Stimulated activated CD4-positive, alpha-beta T cell treated with anti-CD3 and anti-CD28 coated beads, TNF-alpha, amount 100 ng/mL, for 4 hours (primary cell): Measurements from ENCODE around the gene CACNB3.

ENCODE experiments used
- DNase-seq, 3 experiments: peaks; one replicate each; pipeline ENCODE4 v3.0.0-alpha.2; 2020; ENCODE audit warnings: low read depth in 3 of 3

The CACNB3 gene

GRCh38 chr12:48788854-48789775 lies 29.2 kb upstream of the CACNB3 start, which contains the start of gene ADCY6:
Gene ADCY6, minus strand, starts transcription at chr12:48789089. Its CDS starts 5,655 bp downstream, at chr12:48783434.
- DNase-seq: no peak

- no peak for DNase-seq
Observed at GRCh38 chr12:48789858-48790326, 28.4 kb upstream of the CACNB3 start.

- DNase-seq: no peak
Observed at GRCh38 chr12:48793696-48794095, 24.6 kb upstream of the CACNB3 start.

DNA sequence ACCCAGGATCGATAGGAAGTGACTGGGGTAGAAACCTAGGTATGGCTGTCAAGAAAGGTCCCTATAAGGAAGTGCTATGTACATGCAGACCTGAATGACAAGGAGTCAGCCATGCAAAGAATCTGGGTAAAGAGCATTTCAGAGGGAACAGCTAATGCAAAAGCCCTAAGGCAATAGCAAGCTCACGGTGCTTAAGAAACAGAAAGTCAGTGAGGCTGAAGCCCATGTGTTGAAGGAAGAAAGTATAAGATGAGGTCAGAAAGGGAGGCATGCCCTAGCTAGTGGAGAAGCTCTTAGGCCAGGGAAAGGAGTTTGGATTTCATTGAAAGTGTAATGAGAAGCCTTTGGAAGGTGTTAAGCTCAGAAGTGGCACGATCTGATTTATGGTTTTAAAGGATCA lies 23.4 kb upstream of the CACNB3 start:
- no peak for DNase-seq

DNA sequence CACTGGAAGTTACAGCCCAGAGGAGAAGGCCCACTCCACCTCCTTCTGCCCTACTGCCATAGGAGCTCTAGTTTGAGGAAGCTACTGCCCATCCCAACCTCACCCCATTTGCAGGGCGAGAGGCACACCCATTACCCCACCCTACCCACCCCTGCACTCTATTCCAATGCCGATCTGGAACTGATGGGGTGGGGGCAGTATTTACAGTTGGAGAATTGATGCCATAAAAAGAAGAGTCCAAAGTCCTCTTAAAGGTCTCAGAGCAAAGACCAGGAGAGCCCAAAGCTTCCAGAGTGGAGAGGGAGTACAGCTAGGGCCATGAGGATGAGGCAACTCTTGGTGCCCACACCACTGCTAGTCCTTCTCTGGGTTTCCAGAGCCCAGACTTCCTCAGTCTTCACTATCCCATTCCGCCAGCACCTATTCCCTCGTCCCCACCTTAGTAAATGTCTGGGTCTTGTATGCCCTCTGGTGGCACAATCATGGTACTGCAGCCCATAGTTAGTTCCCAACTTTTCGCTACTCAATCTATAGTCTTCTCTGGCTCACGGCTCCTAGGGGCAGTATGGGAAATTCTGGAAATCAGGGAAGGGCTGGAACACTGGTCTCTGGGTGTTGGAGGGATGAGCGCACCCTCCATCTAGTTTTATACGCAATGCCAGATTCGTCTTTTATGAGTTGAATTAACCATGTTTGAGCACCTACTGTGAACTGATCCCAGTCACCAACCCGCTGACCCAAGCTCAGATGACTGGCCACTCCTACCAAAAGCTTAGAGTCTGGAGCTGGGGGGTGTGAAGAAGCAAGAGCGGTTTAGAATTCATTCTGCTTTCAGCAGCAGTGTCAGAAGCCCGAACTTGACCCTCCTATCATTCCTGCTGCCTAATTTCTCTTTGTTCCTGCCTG lies 22.5 kb upstream of the CACNB3 start:
- DNase-seq: peak in 2 of 3 experiments; percentile 17 to 25

DNA sequence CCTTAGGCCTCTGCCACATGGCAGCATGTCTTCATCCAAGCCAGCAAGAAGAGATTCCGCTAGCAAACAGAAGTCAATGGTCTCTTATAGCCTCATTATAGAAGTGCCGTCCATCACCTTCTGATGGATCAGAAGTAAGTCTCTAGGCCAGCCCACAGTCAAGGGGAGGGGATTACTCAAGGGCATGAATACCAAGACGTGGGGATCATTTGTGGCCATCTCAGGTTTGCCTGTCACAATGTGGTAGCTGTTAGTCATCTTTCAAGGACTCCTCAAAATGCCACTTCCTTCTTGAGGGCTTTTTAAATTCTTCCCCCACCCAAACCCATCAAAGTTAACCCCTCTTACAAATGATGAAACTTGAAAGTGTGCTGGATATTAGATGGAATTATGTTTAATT lies 21.3 kb upstream of the CACNB3 start:
- DNase-seq: no peak

GRCh38 chr12:48800457-48800856 lies 17.8 kb upstream of the CACNB3 start:
- no peak for DNase-seq

- no peak for DNase-seq
Observed at GRCh38 chr12:48800971-48801370, 17.3 kb upstream of the CACNB3 start.

DNA sequence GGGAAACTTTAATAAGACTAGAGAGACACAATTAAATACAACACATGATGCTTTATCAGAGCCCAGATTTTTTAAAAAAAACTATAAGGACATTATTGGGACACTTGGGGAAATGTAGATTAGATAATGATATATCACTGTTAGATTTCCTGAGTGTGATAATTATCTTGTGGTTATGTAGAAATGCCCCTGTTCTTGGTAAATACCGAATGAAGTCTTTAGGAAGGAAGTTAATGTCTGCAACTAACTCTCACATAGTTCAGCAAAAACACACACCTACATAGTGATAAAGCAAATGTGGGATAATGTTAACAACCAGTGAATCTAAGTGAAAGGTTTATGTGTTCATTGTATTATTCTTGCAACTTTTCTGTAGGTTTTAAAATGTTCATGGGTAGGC lies 14.6 kb upstream of the CACNB3 start:
- no peak for DNase-seq

DNA sequence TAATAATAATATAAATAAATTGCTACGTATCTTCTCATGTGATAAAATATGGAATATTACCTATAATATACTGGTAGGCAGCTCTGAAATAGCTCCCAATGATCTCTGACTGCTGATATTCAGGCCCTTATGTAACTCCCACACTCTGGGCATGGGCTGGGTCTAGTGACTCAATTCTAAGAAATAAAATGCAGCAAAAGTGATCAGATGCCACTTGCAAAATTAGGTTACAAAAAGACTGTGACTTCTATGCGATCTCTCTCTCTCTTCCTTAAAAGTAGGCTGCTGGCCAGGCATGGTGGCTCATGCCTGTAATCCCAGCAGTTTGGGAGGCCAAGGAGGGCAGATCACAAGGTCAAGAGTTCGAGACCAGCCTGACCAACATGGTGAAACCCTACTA lies 10.3 kb upstream of the CACNB3 start:
- DNase-seq: no peak

DNA sequence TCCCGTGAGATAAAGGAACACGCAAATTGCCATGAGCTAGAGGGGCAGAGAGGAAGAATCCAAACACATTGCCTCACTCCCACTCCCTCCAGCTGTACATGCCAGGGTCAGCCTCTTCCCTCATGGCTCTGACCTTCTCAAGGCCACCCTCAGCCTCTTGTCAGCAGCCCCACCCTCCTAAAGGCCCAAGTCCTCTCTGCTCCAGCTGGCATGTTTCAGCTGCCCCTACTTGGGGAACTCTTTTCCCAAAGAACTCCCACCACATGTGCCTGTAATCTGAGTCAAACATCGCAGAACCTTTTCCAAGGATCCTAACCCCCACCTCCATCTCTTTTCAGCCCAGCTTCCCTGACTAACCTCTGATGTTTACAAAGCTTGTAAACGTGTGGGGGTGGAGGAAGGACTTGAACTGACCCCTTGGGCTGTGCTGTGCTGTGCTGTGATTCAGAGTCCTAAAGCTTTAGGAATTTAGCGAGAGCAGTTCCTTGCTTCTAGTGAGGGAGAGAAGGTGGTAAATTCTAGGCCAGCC lies 7.3 kb upstream of the CACNB3 start:
- no peak for DNase-seq

GRCh38 chr12:48811437-48812090 lies 6.7 kb upstream of the CACNB3 start:
- no peak for DNase-seq

- DNase-seq: no peak
Observed at GRCh38 chr12:48812389-48812788, 5.9 kb upstream of the CACNB3 start.

DNA sequence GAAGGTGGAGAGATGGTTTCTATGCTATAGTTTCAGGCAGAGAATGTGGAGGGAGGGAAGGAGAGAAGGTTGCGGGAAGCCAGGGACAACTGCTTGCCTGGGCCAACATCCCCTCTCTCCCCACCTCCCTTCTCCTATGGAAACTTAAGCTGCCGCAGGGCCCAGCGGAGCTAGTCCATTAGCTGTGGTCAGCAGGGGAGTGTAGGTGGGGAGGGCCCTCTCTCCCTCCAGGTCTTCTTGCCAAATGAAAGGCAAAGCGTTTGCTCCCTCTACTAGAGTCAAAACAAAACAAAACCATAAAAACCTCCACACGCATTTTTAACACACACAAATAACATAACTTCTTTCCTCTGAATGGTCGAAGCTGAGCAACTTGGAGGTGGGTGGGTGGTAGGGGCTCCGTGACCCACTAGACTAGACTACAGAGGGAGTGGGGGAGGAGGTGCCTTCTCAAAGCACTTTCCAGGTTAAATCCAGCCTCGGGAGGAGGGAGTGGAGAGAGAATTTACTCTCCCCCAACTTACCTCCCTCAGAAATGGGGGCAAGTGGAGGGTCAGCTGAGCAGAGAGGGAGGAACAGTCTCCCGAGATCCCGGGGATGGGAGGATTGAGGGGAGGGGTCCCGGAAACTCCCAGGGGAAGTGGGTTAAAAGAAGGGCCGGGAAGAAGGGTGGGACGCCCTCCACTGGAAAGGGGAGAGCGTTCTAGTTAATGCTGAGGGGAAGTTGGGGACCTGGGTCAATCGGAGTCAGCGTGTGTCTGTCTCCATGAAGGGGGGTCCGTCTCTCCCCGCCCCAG lies 4.6 kb upstream of the CACNB3 start:
- no peak for DNase-seq

- DNase-seq: peak; percentile 45 to 67 (median 52)
Observed at GRCh38 chr12:48814262-48815125, 3.8 kb upstream of the CACNB3 start.

DNA sequence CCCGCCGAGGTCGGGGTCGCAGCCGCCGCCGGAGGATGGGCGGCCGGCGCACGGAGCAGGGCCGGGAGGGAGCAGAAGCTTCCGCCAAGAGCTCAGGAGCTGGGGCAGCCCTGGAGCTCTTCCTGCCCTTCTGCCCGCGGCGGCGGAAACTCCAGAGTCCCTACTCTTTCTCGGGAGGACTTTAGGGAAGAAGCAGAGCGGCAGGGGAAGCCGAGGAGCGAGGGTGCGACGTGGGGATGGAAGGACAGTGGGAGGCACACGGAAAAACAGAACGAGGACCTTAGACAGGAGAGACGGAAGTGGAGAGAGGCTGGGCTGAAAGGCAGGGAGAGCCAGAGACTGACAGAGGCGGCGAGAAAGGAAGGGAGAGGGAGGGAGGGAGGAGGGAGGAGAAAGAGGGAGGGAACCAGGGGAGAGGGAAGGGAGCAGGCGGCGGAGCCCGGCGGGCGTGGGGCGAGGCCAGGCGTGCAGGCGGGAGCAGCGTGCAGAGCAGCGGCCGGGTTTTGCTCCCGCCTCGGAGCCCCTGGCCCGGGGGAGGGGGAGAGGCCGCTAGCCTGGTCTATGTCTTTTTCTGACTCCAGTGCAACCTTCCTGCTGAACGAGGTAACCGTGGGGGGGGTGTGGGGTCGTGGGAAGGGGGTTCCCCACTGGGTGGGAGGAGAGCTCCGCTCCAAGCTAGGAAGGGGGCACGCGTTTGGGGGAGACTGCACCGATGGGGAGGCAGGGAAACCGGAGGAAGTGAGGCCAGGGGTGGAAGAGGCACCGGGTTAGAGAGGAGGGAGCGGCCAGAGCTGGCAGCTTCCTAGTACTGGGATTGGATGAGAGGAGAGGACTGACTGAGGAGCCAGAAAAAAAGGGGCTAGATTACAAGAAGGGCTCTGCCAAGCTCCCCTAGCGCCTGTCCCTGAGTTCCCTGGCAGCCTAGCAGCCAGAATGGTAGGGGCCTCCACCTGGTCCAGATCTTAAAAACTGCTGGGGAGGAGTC lies 2.9 kb upstream of the CACNB3 start:
- peak in 1 of 3 experiments; percentile 20 for DNase-seq

- no peak for DNase-seq
Observed at GRCh38 chr12:48816143-48816854, 2.0 kb upstream of the CACNB3 start.
